Lung microvascular endothelial cell (primary cell): Measurements from ENCODE around the gene FAM114A1. TPM values are rescaled to one million over a fixed set of nuclear protein-coding genes. Genes with fewer than 3 reads are reported as not detected.
A peak's percentile ranks its signal among the peaks of the same experiment; 100 is the strongest.
"Not testable (repeated sequence)": the region's sequence is repeated elsewhere in the genome, so short reads cannot be mapped to it uniquely, and the experiment has no call there.

ENCODE experiments used
- DNase-seq, 2 donors: peaks; one replicate each; pipeline versions ENCODE4 v3.0.0 to v3.0.0-alpha.2; 2010; ENCODE audit warnings: low read depth in 2 of 2
- total RNA-seq: library from RNA; depleted of rRNA; stranded (reverse); fragments of >200 nt; gene quantifications from 2 replicates; pipeline ENCODE4 v1.2.1, GENCODE V29; 2014

FAM114A1 gene
- total RNA-seq, 1 donor from 2014 or later: 70.8 TPM

DNA sequence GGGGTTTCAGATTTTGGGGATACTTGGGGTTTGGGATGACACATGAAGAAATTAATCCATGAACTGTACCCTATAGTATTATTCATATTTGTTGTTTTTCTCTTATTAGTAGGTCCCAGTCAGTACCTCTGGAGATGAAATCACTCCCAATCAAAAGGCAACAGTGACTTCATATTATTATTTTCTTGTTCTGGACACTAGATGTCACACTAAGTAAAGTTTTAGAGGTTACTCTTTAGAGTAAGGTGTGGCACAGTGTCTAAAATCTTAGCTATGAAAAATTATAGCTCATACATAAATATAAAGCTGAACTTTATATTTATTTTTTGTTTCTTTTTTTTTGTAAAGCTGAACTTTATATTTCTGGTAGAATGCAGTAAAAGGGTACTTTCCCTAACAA is 35.1 kb downstream of the FAM114A1 start:
- DNase-seq: peak; percentile 29 to 42

DNA sequence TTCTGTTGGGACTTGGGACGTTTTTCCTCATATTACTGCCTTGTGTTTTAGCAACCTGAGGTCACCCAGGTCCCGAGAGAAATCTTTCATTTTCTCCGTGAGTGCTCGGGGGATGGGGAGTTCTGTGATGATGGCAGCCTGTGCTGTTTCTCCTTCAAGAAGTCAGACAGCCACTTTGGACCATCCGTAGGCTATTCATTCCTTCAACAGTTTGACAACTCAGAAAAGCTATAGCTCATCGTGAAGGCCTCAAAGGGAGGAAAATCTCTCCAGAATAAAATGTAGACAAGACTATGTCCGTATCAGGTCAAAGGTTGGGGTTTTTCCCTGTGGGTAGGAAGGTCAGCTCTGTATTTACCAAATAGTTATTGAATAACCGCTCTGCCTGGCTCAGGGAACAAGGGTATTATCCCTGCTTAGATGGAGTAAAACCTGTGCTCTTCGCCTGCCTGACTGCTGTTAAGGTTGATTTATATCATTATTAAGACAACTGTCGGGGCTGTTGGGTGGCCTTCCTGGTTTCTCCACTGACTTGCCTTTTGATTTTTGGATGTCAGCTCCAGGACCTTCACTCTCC is 36.6 kb downstream of the FAM114A1 start:
- no peak for DNase-seq

DNA sequence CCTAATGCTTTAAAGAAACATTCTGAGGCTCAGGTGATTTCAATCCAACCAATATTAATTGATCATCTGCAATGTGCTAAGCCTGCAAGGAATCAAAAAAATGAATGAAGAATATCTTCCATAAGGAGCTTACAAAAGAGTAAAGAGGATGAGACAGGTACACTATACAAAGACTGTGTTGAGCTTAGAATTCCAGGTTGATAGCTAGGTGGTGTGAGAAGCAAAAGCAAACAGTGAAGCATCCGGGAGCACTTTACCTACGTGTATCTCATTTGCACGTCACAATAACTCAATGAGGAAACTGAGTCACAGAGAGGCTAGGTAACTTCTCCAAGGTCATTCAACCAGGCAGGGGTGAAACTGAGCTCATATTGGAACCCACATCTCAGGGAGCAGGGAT is 37.1 kb downstream of the FAM114A1 start:
- DNase-seq: no peak

DNA sequence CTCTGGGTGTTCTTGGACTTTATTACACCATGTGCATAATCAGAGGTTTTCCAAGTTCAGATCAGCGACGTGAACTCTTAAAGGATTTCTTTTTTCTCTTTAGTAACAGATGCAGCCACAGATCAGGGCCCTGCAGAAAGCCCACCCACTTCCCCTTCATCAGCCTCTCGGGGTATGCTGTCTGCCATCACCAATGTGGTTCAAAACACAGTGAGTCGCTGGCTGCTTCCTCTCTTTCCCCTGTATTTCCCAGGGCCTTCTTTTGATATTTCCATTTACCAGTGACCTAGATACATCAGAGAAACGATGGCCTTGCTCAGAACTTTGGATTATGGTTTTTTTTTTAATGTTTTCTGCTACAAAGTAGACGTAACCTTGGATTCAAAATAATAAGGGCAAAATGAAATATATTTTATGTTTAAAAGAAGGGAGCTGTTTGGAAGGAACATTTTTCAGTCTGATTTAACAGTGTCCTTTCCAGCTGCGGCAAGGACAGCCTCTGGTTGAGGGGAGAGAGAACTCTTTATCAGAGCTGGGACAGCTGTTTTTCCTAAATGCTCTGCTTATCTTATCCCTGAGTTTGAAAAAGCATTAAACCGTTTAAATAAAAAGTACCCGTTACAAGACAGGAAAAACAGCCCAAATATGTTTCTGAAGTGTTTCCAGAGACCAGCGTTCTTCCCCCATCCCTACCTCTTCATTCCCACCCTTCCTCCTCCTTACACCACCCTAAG is 38.2 kb downstream of the FAM114A1 start:
- DNase-seq: no peak

DNA sequence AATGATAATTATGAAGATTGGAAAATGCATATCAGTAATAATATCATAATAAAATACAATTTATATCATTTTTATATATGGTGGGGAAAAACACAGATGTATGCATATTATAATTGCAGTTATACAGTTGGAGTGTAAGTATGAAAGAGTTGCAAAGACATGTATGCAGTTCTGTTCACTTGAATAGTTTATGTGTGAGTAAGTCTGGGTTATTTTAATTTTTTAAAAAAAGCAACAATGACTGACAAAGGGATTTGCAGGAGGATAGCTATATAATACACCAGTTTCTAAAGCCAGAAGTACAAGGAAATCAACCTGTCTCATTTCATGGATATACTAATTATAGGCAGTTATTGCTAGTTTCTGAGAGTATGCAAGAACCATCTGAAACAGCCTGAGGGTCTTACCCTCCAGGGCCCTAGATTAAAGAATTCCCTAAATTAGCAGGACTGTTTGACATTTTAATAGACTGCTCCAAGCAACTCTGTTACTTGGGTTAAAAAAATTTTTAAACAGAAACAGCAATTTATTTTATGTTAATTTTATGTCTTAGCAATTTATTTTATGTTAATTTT is 40.2 kb downstream of the FAM114A1 start:
- no peak for DNase-seq

DNA sequence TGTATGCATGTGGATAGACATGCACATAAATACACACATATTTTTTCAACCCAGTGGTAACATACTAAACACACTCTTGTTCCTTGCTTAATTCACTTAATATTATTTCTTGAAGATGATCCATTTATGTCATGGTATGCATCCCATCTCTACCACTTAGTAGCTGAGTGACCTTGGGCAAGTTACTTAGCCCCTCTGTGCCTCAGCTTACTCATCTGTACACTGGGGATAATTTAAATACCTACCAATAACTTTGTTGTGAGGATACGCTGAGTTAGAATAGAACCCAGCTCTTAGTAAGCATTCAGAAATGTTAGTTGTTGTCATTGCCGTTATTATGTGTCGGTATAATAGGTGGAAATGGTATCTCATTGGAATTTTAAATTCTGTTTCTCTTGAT is 41.4 kb downstream of the FAM114A1 start:
- DNase-seq: no peak

DNA sequence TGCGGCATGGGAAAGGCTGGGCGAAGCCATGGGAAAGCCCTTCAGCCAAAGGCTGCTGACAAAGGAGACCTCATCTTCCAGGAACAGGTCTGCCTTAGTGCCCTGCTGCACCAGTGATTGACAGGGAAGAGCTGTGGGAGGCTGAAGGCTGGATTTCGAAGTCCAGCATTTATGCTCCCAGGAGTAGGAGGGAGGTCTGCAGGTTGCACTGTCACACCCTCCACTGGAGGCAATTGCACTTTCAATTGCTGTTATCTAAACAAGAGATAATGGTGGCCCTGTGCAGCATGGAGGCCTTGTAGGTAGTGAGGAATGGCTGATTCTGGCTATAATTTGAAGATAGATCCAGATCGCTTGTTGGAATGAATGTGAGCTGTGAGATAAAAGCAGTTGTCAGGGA is 43.7 kb downstream of the FAM114A1 start:
- no peak for DNase-seq

DNA sequence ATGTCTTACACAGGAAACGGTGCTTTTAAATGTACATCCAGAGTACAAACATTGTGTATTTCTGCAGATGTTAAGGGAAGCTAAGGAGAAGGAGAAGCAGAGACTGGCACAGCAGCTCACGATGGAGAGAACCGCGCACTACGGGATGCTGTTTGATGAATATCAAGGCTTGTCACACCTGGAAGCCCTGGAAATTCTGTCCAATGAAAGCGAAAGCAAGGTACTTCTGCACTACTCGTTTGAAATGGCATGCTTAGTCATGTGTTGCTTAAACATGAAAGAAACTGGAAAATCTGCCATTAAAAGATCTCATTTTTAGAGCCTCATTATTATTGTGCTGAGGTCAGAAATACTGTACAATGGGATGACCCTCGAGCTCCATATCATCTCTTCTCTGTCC is 47.2 kb downstream of the FAM114A1 start:
- DNase-seq: no peak

DNA sequence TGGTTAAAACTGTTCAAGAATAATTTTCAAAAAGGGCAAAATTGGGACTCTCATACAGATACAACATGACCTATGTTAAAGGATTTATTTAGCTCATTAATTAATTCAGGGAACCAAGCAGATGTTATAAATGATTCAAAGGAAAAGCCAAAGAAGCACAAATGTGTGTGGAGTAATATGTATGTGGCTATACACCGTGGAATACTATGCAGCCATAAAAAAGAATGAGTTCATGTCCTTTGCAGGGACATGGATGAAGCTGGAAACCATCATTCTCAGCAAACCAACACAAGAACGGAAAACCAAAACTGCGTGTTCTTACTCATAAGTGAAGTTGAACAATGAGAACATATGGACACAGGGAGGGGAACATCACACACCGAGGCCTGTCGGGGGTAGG is 48.7 kb downstream of the FAM114A1 start:
- not testable (repeated sequence) for DNase-seq

DNA sequence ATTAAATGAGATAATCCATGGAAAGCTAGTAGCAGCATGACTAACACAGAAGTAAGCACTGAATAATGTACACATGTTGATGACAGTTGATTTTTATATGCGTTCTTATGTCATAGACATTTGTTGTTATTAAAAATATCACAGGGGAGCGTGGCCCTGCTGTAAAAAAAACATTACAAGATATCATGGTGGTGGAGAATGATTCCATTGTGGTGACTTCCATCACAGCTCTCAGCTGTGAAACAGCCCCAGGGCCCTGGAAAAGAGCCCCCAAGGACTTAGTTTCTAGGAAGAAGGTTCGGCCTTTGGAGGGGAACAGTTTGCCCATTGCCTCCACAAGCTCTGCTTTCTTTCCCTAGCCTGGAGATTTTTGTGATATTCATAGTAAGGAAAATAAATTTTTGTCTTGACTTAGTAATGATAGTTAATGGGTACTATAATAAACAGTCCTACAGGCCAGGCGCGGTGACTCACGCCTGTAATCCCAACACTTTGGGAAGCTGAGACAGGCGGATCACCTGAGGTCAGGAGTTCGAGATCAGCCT is 49.9 kb downstream of the FAM114A1 start:
- DNase-seq: no peak

DNA sequence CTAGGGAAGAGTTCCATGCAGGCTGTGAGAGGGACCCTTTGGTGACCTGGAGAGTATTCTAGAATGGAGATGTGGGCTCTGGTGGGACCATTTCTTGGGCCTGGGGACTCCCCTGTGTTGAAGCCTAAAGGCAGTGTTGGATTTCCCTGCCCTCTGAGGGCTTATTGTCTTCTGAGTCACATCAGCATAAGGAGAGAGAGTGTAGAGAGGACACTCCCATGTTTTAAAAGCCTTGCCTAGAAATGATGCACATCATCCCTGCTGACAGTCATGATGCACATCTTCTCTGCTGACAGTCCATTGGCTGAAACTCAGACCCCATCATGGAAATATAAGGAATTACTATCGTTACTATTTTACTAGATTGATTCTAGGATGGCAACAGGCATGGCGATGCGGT is 51.9 kb downstream of the FAM114A1 start:
- DNase-seq: no peak

DNA sequence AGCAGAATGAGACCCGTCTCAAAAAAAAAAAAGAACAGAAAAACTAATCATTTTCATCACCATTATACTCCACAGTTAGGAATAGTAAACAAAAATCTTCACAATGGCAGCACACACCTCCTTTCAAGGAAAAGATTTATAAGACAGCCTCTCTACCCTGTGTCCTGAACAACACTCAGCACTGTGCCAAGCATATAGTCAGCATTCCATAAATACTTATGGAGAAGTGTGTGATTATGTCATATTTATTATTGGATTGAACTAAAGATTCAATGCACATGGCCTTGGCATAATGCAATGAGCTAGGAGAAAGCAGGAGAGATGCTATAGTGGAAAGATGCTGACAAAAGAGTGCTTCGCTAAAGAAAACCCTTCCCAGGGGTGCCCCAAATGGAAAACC is 52.6 kb downstream of the FAM114A1 start:
- DNase-seq: no peak

DNA sequence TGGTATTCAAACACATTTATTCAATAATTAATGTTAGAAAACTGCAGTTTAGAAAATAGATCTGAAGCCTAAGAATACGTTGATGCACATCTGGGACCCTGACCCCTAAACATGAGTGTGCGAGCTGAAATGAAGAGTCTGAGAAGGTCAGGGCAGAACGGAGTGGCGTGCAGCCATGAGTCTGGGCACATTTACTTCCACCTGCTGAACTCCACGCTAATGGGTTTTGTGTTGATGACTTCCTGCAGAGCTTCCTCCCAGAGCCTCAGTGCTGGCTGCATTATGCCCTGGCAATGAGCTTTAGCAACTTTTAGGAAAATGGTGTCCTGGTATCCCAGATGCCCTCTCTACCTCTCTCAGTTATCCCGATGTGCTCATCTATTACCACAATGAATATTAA is 53.1 kb downstream of the FAM114A1 start:
- DNase-seq: peak; percentile 7 to 16

DNA sequence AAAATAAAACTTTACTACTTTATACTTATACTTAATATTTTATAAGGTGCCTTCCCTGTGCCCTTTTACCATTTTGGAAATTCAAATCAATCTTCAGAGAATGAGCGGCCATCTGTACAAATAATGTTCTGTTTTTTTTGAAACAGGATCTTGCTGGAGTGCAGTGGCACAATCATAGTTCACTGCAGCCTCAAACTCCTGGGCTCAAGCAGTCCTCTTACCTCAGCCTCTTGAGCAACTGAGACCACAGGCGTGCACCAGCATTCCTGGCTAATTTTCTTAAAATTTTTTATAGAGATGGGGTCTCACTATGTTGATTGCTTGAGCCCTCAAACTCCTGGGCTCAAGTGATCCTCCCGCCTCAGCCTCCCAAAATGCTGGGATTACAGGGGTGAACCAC is 53.5 kb downstream of the FAM114A1 start:
- no peak for DNase-seq

DNA sequence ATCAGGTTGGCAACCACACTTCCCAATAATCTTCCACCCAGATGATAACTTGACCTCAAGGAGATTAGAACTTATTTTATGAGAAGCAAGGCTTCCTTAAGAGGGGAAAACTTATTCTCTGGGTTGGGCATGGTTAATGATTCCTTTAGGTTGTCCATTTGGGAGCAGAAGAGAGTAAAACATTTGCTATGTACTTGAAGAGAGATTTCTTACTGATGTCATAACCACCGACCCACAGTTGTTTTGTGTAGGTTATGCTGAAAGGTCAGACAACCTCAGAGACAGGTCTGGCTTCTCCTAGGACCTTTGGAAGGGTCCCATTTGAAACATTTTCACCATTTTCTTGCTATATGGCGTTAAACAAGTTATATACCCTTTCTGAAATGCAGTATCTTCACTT is 56.1 kb downstream of the FAM114A1 start:
- DNase-seq: no peak

DNA sequence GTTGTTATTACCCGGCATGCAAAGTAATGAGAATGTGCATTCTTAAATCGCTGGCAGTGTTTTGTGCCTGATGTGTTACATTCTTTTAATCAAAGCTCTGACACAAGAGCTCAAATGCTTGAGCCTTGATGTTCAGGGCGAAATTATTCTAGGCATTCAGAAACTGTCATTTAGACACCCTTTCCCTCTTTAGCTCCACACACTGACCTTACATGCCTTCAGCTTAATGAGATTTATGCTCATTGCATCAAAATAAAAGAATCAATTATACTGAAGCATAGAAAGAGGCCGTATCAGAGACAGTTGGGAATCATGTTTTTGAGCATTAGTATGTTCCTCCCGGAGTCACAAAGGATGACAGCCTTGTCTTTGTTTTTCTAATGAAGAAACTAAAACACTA is 56.7 kb downstream of the FAM114A1 start:
- DNase-seq: no peak

DNA sequence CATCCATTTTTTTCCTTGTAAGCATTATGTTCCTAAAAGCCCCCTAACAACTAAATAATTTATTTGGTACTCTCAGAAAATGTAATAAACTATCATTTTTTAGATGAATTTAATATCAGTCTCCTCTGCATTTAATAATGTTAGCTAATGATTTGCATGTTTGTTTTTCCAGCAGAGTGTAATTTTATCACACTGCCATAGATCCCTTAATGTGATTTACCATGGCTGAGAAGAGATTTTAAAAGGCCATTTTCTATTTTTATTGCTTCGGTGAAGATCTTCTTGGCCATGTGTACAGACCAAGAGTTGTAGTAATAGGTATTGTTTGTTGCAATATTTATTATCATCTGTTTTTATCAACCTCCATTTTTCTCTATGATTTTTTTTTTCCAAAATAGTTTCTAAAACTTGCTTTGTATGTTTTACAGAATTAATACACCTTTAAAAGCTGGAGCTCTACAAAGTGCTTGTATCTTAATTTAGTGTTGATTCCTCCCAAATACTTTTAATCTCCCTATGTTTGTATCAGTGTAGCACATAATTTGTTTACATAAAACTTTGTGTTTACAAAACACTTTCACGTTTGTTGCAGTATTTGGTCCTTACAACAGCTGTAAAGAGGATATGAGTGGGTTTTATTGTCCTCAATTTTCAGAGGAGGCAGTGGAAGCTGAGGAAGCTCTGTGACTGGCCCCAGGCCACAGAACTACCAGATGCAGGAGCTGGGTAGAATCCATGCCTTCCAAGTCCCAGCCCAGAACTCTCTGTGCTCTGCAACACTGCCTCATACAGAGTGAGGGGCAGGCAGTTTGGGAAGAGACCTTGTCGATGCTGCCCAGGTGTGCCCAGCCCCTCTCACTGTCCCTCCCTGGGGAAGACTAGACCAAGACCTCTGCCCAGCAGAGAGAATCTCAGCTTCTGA is 58.1 kb downstream of the FAM114A1 start:
- DNase-seq: no peak

DNA sequence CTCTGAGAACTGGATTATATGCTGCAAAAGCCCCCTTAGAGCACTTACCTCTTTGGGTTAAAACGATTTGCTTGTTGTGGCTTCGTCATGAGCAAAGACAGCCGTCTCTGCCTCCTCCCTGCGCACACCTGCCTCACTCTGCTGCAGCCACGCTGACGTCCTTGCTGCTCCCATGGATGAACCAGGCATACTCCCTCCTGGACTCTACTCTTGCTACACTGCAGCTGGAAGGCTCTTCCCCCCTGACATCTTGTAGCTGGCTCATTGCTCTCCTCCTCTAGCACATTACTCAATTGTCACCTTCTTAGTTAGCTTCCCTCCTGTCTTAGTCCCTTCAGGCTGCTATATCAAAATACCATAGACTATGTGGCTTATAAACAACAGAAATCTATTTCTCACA is 59.3 kb downstream of the FAM114A1 start:
- DNase-seq: no peak

DNA sequence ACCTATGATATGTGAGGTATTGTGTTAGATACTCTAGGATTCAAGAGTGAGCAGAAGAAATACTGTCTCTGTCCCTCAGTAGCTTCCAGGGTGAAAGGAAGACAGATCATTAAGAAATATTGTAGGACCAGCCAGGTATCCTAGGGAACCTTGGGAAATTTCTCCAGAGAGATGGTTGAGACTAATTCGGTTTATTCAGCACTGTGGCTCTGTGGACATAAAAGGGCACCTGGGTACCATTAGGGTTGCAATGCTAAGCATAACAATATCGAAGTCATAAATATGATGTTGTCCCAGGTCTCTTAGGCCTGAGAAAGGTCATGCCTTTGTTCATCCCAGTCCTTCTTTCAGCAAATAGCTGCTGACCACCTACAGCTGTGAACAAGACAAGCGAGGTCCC is 61.0 kb downstream of the FAM114A1 start:
- DNase-seq: no peak

DNA sequence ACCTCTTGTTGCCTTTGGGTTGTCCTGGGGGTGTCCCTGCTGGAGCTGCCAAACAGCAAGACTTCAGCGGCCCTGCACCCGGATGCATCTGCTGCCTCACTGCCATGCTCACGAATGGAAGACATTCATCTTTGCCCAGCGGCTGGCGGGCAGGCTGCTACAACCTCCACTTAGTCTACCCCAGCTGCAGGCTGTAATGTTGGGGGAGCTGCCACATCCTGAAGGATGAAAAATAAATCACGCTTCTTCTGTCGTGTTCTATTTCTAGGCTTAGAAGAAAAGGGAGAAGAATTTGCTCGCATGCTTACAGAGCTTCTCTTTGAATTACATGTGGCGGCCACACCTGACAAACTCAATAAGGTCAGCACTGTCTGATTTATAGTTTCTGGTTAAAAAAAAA is 61.4 kb downstream of the FAM114A1 start:
- no peak for DNase-seq

DNA sequence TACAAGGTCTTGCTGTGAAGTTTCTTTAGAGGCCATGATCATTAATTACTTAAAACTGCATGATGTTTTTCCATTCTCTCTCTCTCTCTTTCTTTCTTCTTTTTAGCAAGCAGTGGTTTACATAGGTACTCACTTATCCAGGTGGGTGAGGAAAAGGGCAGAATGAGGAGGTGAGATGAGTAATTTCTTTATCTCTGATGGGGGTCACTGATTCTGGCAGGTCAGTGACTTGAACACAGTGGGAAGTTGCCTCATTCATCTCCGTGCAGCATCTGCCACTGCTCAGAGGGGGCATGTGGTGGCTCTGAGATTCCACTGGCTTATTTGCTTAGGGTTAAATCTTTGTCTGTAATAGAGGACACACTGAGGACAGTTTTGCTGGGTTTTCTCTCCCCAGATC is 62.6 kb downstream of the FAM114A1 start:
- no peak for DNase-seq

DNA sequence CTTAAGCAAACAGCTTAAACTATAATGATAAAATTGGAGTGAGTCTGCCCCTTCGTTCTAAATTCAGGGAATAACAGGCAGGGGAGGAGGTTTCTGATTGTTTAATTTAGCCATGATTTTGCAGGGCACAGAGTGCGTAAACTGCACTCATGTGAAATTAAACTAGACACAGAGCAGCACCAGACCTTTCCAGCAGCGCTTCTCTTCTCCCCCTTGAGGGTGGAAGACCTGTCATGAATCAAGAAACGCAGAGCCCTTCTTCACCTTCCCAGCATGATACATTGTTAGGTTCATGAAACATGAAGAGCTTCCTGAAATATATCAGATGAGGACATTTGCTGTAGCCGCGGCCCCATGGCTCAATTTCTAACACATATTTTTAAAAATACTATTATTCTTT is 63.1 kb downstream of the FAM114A1 start:
- DNase-seq: no peak
